HepG2 (cell line): ENCODE data around the gene ZNF605. TPM values are rescaled to one million over a fixed set of nuclear protein-coding genes. Genes with fewer than 3 reads are reported as not detected.

Experiments
- ATAC-seq: fragments of 200-7000 bp; cut with Tn5 transposase; 3 replicates; pipeline ENCODE4 v1.9.1; 2020; ENCODE audit warnings: mild to moderate bottlenecking, moderate library complexity
- BruUV-seq: library from RNA; stranded (reverse); fragments of 400-500 nt; replicated peaks from 2 replicates; lab custom pipeline; 2021; lab: Mats Ljungman, UMichigan
- CTCF ChIA-PET: fragments of 300-600 bp; formaldehyde crosslinking; extraction: SDS; loops from one replicate; lab custom pipeline; 2021; ENCODE audit warnings: low total read pairs, inconsistent platforms, low intra/inter-chr PET ratio; lab: Yijun Ruan, JAX
- POLR2A ChIA-PET: fragments of 350-600 bp; sonication (Branson Sonifier 250); formaldehyde crosslinking; loops from one replicate; lab custom pipeline; 2020; ENCODE audit warnings: antibody characterized with exemption, inconsistent platforms; lab: Yijun Ruan, JAX
- DNase-seq: peaks from one replicate; pipeline ENCODE4 v3.0.0-alpha.2; 2015; ENCODE audit warnings: low spot score
- FAIRE-seq: peaks from 3 replicates; lab custom pipeline; 2011; peaks lifted over from hg19 to GRCh38; lab: Jason Lieb, UNC
- H2AFZ ChIP-seq: one replicate; pipeline ENCODE4 v1.6.1; 2011; ENCODE audit warnings: low read length, inconsistent platforms
- H3K27ac ChIP-seq: fragments of 300-600 bp; 3 replicates; pipeline ENCODE4 v1.8.0; 2011; ENCODE audit warnings: mixed run types, mild to moderate bottlenecking, mixed read lengths, low read length, inconsistent platforms; ENCODE audit not compliant: insufficient read depth; ENCODE audit errors: extremely low read length
- H3K27me3 ChIP-seq, 2 experiments: fragments of 200-600 bp in 1 of 2; 2 replicates in 1 of 2; 3 replicates in 1 of 2; pipeline versions ENCODE4 v1.6.0 to v1.8.0; 2011; ENCODE audit warnings: low read length in 2 of 2, mild to moderate bottlenecking in 2 of 2, moderate library complexity in 2 of 2, inconsistent platforms in 1 of 2; ENCODE audit not compliant: insufficient read depth in 2 of 2, control insufficient read depth in 1 of 2
- H3K36me3 ChIP-seq, 2 experiments: fragments of 200-600 bp in 1 of 2; replicated peaks in 1 of 2; 2 replicates in 1 of 2; 3 replicates in 1 of 2; pipeline versions ENCODE4 v1.5.1 to v1.8.0; 2011; ENCODE audit warnings: low read length in 2 of 2, inconsistent platforms in 1 of 2; ENCODE audit not compliant: insufficient read depth in 2 of 2, control insufficient read depth in 1 of 2
- H3K4me1 ChIP-seq: 2 replicates; pipeline ENCODE4 v1.5.1; 2012; ENCODE audit warnings: low read length, inconsistent platforms; ENCODE audit not compliant: insufficient read depth
- H3K4me2 ChIP-seq: 2 replicates; pipeline ENCODE4 v1.6.0; 2011; ENCODE audit warnings: low read depth, low read length, inconsistent platforms
- H3K4me3 ChIP-seq, 3 experiments: fragments of 200-600 bp in 1 of 3; sonication (generic), shearing (Covaris generic) in 1 of 3; replicated peaks in 1 of 3; 2 replicates each; pipeline ENCODE4 v1.5.1; 2011 to 2016; ENCODE audit warnings: low read length in 3 of 3, inconsistent platforms in 2 of 3, low read depth in 2 of 3, mild to moderate bottlenecking in 2 of 3, control low read depth in 1 of 3, mixed read lengths in 1 of 3; ENCODE audit not compliant: insufficient read depth in 1 of 3
- H3K79me2 ChIP-seq: one replicate; pipeline ENCODE4 v1.6.1; 2011; ENCODE audit warnings: low read length, inconsistent platforms; ENCODE audit not compliant: insufficient read depth
- H3K9ac ChIP-seq: 2 replicates; pipeline ENCODE4 v1.6.0; 2011; ENCODE audit warnings: mild to moderate bottlenecking, low read depth, low read length, inconsistent platforms; ENCODE audit not compliant: insufficient read depth
- H3K9me3 ChIP-seq: 2 replicates; pipeline ENCODE4 v1.5.1; 2012; ENCODE audit warnings: mild to moderate bottlenecking, low read length
- H4K20me1 ChIP-seq: 2 replicates; pipeline ENCODE4 v1.6.0; 2011; ENCODE audit warnings: inconsistent platforms, mild to moderate bottlenecking, low read length, moderate library complexity; ENCODE audit not compliant: insufficient read depth
- ETV6 ChIP-seq: sonication (generic); formaldehyde crosslinking; conservative IDR thresholded peaks from 2 replicates; pipeline ENCODE4 v1.4.0; 2020; ENCODE audit warnings: missing genetic modification reagents
- HMG20A ChIP-seq: IDR thresholded peaks from 2 replicates; pipeline ENCODE4 v1.6.1; 2016; ENCODE audit warnings: borderline replicate concordance
- IKZF5 ChIP-seq: IDR thresholded peaks from 2 replicates; pipeline ENCODE4 v1.6.1; 2018; ENCODE audit warnings: missing genetic modification reagents, mild to moderate bottlenecking, missing compliant biosample characterization
- MYNN ChIP-seq: sonication (generic); formaldehyde crosslinking; IDR thresholded peaks from 2 replicates; pipeline ENCODE4 v1.4.0; 2020; ENCODE audit warnings: mild to moderate bottlenecking, low read depth, missing genetic modification reagents
- SALL1 ChIP-seq: sonication (generic); formaldehyde crosslinking; IDR thresholded peaks from 2 replicates; pipeline ENCODE4 v1.8.0; 2022; ENCODE audit warnings: mild to moderate bottlenecking, missing genetic modification reagents
- SRY ChIP-seq: sonication (generic); formaldehyde crosslinking; IDR thresholded peaks from 2 replicates; pipeline ENCODE4 v1.8.0; 2022; ENCODE audit warnings: mild to moderate bottlenecking, missing genetic modification reagents
- UBTF ChIP-seq: sonication (generic); formaldehyde crosslinking; IDR thresholded peaks from 2 replicates; pipeline ENCODE4 v1.4.0; 2020; ENCODE audit warnings: mild to moderate bottlenecking, missing genetic modification reagents
- ZFP90 ChIP-seq: sonication (generic); formaldehyde crosslinking; IDR thresholded peaks from 2 replicates; pipeline ENCODE4 v1.8.0; 2022; ENCODE audit warnings: missing genetic modification reagents, mild to moderate bottlenecking, inconsistent platforms, borderline replicate concordance
- ZNF225 ChIP-seq: sonication (generic); formaldehyde crosslinking; IDR thresholded peaks from 2 replicates; pipeline ENCODE4 v1.4.0; 2020; ENCODE audit warnings: mild to moderate bottlenecking, missing genetic modification reagents
- ZNF280B ChIP-seq: sonication (generic); formaldehyde crosslinking; IDR thresholded peaks from 2 replicates; pipeline ENCODE4 v1.5.0; 2020; ENCODE audit warnings: missing genetic modification reagents, mild to moderate bottlenecking, borderline replicate concordance
- ZNF552 ChIP-seq: sonication (generic); formaldehyde crosslinking; IDR thresholded peaks from 2 replicates; pipeline ENCODE4 v1.9.0; 2022; ENCODE audit warnings: missing genetic modification reagents, mild to moderate bottlenecking, borderline replicate concordance
- ZUFSP ChIP-seq: sonication (generic); formaldehyde crosslinking; IDR thresholded peaks from 2 replicates; pipeline ENCODE4 v1.9.0; 2021; ENCODE audit warnings: missing genetic modification reagents, mild to moderate bottlenecking, borderline replicate concordance
- WGBS: methylation state at CpG from one replicate; pipeline ENCODE4 v1.1.6; 2017; ENCODE audit warnings: low lambda C conversion rate; 5-methylcytosine and 5-hydroxymethylcytosine counted together
- in situ Hi-C: cut with HindIII; loops from 2 replicates; pipeline ENCODE4 v1.10.0; 2017; ENCODE audit warnings: low pct_unique_long_range_greater_than_20kb; ENCODE audit not compliant: extremely low pct_ligation_motif_present
- intact Hi-C: fragments of 100-400 bp; cut with micrococcal nuclease; formaldehyde crosslinking; loops from one replicate; pipeline ENCODE4 v1.10.0; 2022; ENCODE audit not compliant: unreplicated experiment
- polyA plus RNA-seq, 8 experiments: library from polyadenylated mRNA; depleted of rRNA in 3 of 8; stranded (reverse) in 7 of 8; unstranded in 1 of 8; fragments of >200 nt; fragmentation: Illumina TruSeq in 4 of 8; extraction: Trizol in 4 of 8; gene quantifications; 2 replicates each; pipeline versions ENCODE4 v1.2.1 to v1.2.3, GENCODE V29; 2011 to 2016; ENCODE audit warnings: low read depth in 4 of 8, missing spikeins in 1 of 8, mixed read lengths in 1 of 8; ENCODE audit not compliant: insufficient read depth in 1 of 8
- total RNA-seq, 5 experiments: library from RNA; depleted of rRNA; stranded (reverse); fragments of >200 nt; fragmentation: Illumina TruSeq; extraction: Trizol; gene quantifications; 2 replicates each; pipeline ENCODE4 v1.2.3, GENCODE V29; 2016; ENCODE audit warnings: low read depth in 1 of 5

ZNF605 gene
- total and polyA plus RNA-seq, 2 of the 13 experiments (the other 11 are each of a cell fraction or from before 2014, with no cell fraction given), result 6.7 to 6.8 TPM

GRCh38 chr12:132886529-132887477 lies 69.3 kb downstream of the ZNF605 start:
- DNase-seq, result peak; percentile 6
- 29% methylated on average over 24 of the region's 64 CpGs for WGBS
- ChIA-PET POLR2A (interaction anchor here (0.8 to 1.0 kb wide), 3 partner anchors 58 to 193 kb away, joined by 3 to 4 read pairs (median 3); partner anchors contain the start of gene GOLGA3), CTCF (no interaction called here)
- BruUV-seq, result no TSS peak
- intact Hi-C loops, result no loop called here
- peaks cover 17% of the 10 kb centered on the region for H3K4me1 ChIP-seq
- H3K79me2 ChIP-seq, result peaks cover 3% of the 10 kb centered on the region
- in situ Hi-C loops, result no loop called here
- H4K20me1 ChIP-seq, result no peaks in the 10 kb centered on the region
- peak overlapping the region; percentile 77 to 91 (median 91) for H3K4me3 ChIP-seq
- peaks cover 10% of the 10 kb centered on the region; the same call in 1 of the 2 replicates for H3K9me3 ChIP-seq
- H3K9ac ChIP-seq, result peak overlapping the region; percentile 73
- H3K36me3 ChIP-seq, result peaks cover 0 to 1% of the 10 kb centered on the region in 2 experiments; a peak in 1 of 5 replicates
- FAIRE-seq, result no peak
- H3K4me2 ChIP-seq, result peak overlapping the region; percentile 89
- peak; percentile 10 for ATAC-seq
- H3K27ac ChIP-seq, result peak overlapping the region; percentile 54
- no peaks in the 10 kb centered on the region; a peak in 1 of 5 replicates for H3K27me3 ChIP-seq
- H2AFZ ChIP-seq, result no peak overlapping the region
- TF ChIP-seq ZNF552 (CRISPR knock-in tag) (no peak), IKZF5 (0 out of 2 replicates have a peak, but pooled peaks have one; percentile 0), HMG20A (CRISPR knock-in tag) (no peak), ZNF225 (CRISPR knock-in tag) (0 out of 2 replicates have a peak, but pooled peaks have one; percentile 43), SALL1 (CRISPR knock-in tag) (0 out of 2 replicates have a peak, but pooled peaks have one; percentile 6), UBTF (CRISPR knock-in tag) (no peak; the same call in 1 of the 2 replicates), ZFP90 (peak; percentile 95), ZNF280B (CRISPR knock-in tag) (0 out of 2 replicates have a peak, but pooled peaks have one; percentile 1), SRY (0 out of 2 replicates have a peak, but pooled peaks have one; percentile 44), MYNN (CRISPR knock-in tag) (no peak), ETV6 (CRISPR knock-in tag) (no peak), ZUFSP (CRISPR knock-in tag) (no peak)
